Measurements from ENCODE around the gene GLB1L3. TPM values are rescaled to one million over a fixed set of nuclear protein-coding genes. Genes with fewer than 3 reads are reported as not detected.
"Not testable (repeated sequence)": the region's sequence is repeated elsewhere in the genome, so short reads cannot be mapped to it uniquely, and the experiment has no call there.

Gene GLB1L3
- total and polyA plus RNA-seq, 2 experiments from 2014 or later: 0.17 TPM; not detected in 1

- no peak overlapping the region for H2AFZ ChIP-seq
- no peaks in the 10 kb centered on the region for H3K79me2 ChIP-seq
- no peaks in the 10 kb centered on the region for H3K9me3 ChIP-seq (ENCODE audit: low read depth)
- no peak overlapping the region for H3K4me2 ChIP-seq
- no peak overlapping the region for H3K4me3 ChIP-seq
- H3K36me3 ChIP-seq (replicated peaks; ENCODE audit: insufficient read depth, low read depth): no peaks in the 10 kb centered on the region
- H3K4me1 ChIP-seq (ENCODE audit: insufficient read depth): no peaks in the 10 kb centered on the region
- 94% methylated on average over 30 of the region's 30 CpGs for WGBS (ENCODE audit: low lambda C conversion rate, missing lambda C conversion rate)
- H4K20me1 ChIP-seq (ENCODE audit: insufficient read depth, poor library complexity, severe bottlenecking): no peaks in the 10 kb centered on the region
- DNase-seq (ENCODE audit: low spot score): no peak
- H3K27ac ChIP-seq: no peak overlapping the region
- H3K27me3 ChIP-seq: no peaks in the 10 kb centered on the region
- no peaks in the 10 kb centered on the region for H3K9me2 ChIP-seq (replicated peaks; ENCODE audit: insufficient read depth)
- TF ChIP-seq EZH2 (IDR thresholded peaks at IDR 0.05; ENCODE audit: borderline replicate concordance) (no peak), EZH2phosphoT487 (IDR thresholded peaks at IDR 0.05; ENCODE audit: low read depth, severe bottlenecking, unreplicated experiment) (no peak), CTCF (IDR thresholded peaks at IDR 0.05; ENCODE audit: poor library complexity) (no peak)
Observed at GRCh38 chr11:134342572-134343340, 66.6 kb downstream of the GLB1L3 start.

DNA sequence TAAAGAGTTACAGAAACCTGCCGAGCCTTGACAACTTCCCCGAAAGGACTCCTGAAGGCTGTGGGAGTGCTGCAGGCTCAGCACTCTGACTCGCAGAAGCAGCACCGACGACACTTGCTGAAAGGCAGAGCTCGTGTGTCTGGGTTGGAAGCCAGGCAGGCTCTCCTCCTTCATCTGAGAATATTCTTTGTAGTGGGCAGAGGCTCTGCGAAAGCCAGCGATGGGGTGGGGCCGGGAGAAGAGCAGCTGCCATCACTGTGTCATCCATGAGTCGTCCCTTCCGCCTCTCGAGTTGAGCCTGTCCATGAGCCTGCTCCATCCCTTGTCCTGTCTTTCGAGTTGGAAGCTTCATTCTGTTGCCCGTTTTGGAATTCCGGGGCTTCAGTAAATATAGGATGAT, 67.5 kb downstream of the GLB1L3 start:
- H3K27ac ChIP-seq: no peak overlapping the region
- no peak overlapping the region for H3K4me2 ChIP-seq
- H3K36me3 ChIP-seq (replicated peaks; ENCODE audit: insufficient read depth, low read depth): no peaks in the 10 kb centered on the region
- DNase-seq (ENCODE audit: low spot score): no peak
- H3K9me2 ChIP-seq (replicated peaks; ENCODE audit: insufficient read depth): no peaks in the 10 kb centered on the region
- H3K27me3 ChIP-seq: no peaks in the 10 kb centered on the region
- H3K79me2 ChIP-seq: no peaks in the 10 kb centered on the region
- no peaks in the 10 kb centered on the region for H4K20me1 ChIP-seq (ENCODE audit: insufficient read depth, poor library complexity, severe bottlenecking)
- no peak for TF ChIP-seq EZH2 (IDR thresholded peaks at IDR 0.05; ENCODE audit: borderline replicate concordance)
- no peak for TF ChIP-seq CTCF (IDR thresholded peaks at IDR 0.05; ENCODE audit: poor library complexity)
- no peak for TF ChIP-seq EZH2phosphoT487 (IDR thresholded peaks at IDR 0.05; ENCODE audit: low read depth, severe bottlenecking, unreplicated experiment)
- no peaks in the 10 kb centered on the region for H3K9me3 ChIP-seq (ENCODE audit: low read depth)
- no peaks in the 10 kb centered on the region for H3K4me1 ChIP-seq (ENCODE audit: insufficient read depth)
- no peak overlapping the region for H3K4me3 ChIP-seq
- WGBS (ENCODE audit: low lambda C conversion rate, missing lambda C conversion rate): 86% methylated on average over 15 of the region's 15 CpGs
- no peak overlapping the region for H2AFZ ChIP-seq

DNA sequence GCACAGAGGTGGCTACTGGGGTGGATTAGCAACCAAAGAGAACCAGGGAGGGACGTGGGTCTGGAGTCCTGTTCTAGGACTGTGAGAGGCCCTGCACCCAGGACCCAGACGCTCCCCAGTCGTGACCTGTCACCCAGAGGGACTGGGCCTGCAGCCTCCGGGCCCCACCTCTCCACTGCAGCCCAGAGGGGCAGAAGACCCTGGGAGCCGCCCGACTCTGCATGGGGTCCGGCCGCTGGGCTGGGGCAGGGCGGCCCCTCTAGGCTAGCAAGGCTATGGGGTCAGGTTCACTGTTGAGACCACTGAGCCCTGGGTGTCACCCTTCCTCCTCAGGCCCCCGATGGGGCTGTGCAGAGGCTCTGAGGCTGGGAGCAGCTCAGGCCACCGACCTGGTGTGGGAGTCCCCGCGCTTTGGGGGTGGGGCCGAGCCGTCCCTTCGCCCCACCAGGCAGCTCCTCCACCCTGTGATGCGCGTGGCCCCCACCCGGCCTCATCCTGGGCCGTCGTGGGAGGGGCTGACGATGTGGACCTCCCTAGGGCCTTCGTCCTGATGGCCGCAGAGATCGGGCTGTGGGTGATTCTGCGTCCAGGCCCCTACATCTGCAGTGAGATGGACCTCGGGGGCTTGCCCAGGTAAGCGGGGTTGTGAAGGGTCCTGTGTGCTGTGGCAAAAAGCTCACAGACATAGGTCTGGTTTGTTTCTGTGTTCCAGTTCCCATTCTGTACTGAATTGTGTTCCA, 68.5 kb downstream of the GLB1L3 start:
- not testable (repeated sequence) for H3K4me2 ChIP-seq; H2AFZ ChIP-seq; DNase-seq (ENCODE audit: low spot score); H3K36me3 ChIP-seq (replicated peaks; ENCODE audit: insufficient read depth, low read depth); H3K9me2 ChIP-seq (replicated peaks; ENCODE audit: insufficient read depth); H3K27me3 ChIP-seq; H3K27ac ChIP-seq; H3K4me3 ChIP-seq; H4K20me1 ChIP-seq (ENCODE audit: insufficient read depth, poor library complexity, severe bottlenecking); H3K79me2 ChIP-seq; H3K9me3 ChIP-seq (ENCODE audit: low read depth); H3K4me1 ChIP-seq (ENCODE audit: insufficient read depth)
- 90% methylated on average over 27 of the region's 28 CpGs for WGBS (ENCODE audit: low lambda C conversion rate, missing lambda C conversion rate)

DNA sequence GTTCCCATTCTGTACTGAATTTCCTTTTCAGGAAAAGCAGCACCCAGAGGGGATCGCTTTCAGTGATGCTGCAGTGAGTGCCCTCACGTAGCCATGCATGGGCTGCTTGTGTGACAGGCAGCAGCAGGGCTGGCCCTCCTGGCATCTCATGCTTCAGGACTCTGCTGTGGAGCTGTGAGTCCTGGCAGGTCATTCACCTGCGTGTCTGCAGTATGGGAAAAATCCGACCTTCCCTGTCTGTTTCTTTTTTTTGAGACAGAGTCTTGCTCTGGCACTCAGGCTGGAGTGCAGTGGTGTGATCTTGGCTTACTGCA, 69.0 kb downstream of the GLB1L3 start:
- Histone ChIP-seq H3K36me3 (replicated peaks; ENCODE audit: insufficient read depth, low read depth) (no peaks in the 10 kb centered on the region), H3K9me3 (ENCODE audit: low read depth) (no peaks in the 10 kb centered on the region), H3K4me2 (no peak overlapping the region), H3K4me1 (ENCODE audit: insufficient read depth) (no peaks in the 10 kb centered on the region), H4K20me1 (ENCODE audit: insufficient read depth, poor library complexity, severe bottlenecking) (no peaks in the 10 kb centered on the region), H3K27ac (no peak overlapping the region), H3K79me2 (no peaks in the 10 kb centered on the region), H3K4me3 (no peak overlapping the region), H3K27me3 (no peaks in the 10 kb centered on the region), H3K9me2 (replicated peaks; ENCODE audit: insufficient read depth) (no peaks in the 10 kb centered on the region), H2AFZ (no peak overlapping the region)
- whole genome bisulfite sequencing (ENCODE audit: low lambda C conversion rate, missing lambda C conversion rate): 85% methylated on average over 4 of the region's 4 CpGs
- no peak for DNase-seq (ENCODE audit: low spot score)
- TF ChIP-seq EZH2 (IDR thresholded peaks at IDR 0.05; ENCODE audit: borderline replicate concordance) (no peak), CTCF (IDR thresholded peaks at IDR 0.05; ENCODE audit: poor library complexity) (no peak), EZH2phosphoT487 (IDR thresholded peaks at IDR 0.05; ENCODE audit: low read depth, severe bottlenecking, unreplicated experiment) (no peak)

Data from hepatocyte (in vitro differentiated cells).